Islet precursor cell (in vitro differentiated cells): Measurements from ENCODE around the gene ALS2CL.

ENCODE experiments used
- DNase-seq: peaks from one replicate; pipeline ENCODE4 v3.0.0-alpha.2; 2018

Gene ALS2CL

DNA sequence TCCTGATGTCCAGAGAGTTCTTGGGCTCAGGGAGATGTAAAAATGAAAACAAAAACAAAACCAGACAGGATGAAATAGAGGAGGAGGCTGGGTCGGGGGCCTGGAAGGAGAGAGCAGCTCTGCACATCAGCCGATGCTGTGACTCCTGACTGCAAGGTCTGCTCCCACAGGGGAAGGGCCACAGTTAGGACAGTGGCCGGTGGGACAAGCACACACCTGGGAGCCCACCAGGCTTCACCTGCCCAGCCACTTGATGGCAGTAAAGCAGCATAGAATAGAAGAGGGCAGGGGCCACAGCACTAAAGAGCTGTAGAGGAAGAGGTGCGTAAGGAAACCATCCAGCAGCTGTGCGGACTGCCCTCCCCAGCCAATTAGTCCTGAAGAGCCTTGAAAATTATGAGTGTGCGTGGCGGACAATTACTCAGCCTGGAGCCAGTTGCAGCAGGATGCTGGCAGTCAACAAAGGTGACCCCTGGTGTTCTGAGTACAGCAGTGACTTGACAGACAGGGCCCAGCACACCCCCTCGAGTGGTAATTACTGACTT is 29.8 kb downstream of the ALS2CL start:
- peak; percentile 75 for DNase-seq

DNA sequence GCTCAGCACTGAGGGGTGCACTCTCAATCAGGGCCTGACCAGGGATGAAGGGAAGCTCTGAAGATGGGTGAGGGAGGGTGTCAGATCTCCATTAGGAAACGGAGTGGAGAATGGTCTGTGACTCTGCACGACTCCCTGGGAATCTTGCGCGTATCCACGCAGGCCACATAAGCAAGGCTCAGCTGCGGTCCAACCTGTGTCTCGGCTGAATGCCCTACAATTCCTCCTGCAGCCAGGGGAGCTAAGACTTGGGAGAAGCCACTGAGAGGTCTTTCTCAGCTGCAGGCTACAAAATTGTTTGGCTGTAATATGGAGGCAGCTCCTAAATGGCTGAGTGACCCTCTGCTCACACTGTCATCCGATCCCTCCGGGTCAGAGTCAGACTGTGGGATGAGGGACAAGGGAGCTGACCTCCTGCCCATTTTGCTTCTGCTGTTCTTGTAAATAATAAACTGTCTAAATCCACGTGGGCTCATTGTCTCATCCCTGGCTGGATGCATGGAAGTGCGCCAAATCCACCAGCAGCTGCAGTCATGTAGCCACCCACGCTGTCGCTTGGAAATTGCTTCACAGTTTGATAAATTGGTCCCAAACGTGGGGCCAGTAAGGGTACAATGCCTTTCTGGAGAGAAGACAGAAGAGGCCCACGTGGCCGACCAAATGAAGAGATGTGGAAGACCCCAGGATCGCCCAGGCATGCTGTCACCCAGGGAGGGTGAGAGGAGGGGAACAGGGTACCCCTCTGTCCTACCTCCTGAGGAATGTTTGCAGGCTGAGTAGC is 30.5 kb downstream of the ALS2CL start:
- DNase-seq, result peak; percentile 50

DNA sequence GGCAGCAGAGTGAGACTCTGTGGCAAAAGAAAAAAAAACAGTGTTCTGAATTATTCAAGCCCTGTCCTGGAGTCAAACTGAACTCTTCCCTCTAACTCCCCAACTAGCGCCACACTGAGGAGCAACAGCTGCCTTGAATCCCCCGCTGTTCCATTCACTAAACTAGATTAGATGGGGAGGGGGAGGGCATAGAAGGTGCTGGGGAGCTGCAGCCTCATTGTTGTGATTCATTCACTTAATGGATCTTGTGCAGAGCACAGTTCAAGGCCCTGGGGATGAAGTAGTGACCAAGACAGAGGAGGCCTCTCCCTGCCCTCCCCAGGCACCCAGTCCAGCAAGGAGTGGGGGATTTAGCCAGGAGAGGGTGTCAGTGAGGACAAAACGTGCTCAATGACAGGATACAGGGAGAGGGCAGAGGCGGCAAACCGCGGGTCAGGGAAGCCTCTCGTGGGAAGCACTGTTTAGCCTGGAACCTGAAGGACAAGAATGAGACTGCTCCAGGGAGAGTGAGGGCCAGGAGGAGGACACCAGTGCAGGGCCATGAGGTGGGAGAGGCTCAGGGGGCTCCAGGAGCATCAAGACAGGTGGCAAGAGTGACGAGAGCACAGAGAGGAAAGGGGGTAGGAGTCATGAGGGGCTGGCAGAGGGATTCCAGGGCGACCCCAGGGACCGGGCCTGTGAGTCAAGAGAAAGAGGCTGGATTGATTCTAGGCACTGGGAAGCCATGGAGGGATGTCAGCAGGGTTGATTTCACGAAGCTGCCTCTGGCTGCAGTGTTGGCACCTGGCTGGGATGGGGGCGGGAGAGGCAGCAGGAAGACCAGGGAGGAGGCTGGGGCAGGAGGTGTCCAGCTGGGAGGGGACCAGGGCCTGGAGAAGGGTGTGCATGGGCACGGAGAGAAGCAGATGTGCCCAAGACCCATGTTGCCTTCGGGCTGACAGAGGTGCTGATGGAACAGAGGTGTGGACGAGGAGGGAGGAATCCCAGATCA is 31.4 kb downstream of the ALS2CL start:
- peak; percentile 47 for DNase-seq

- peak; percentile 49 for DNase-seq
These were observed 32.6 kb downstream of the ALS2CL start for GRCh38 chr3:46660543-46661523.

- peak; percentile 51 for DNase-seq
These were observed 33.5 kb downstream of the ALS2CL start for GRCh38 chr3:46660003-46660402.

DNA sequence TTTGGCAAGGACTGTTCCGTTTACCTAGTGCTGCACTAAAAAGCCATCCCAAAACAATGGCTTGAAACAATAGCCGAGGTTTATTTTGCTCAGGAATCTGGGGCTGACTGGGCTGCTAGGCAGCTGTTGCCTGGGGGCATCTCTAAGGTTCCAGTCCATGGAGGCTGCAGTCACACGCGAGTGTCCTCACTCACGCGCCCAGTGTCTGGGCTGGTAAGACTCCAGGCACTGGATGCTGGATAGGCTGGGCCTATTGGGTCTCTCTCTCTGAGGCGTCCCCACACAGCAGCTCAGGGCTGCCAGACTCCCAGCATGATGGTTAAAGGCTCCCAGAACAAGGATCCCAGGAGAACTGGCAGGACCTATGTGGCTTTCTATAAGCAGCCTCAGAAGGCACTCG is 34.2 kb downstream of the ALS2CL start:
- DNase-seq, result peak; percentile 85

DNA sequence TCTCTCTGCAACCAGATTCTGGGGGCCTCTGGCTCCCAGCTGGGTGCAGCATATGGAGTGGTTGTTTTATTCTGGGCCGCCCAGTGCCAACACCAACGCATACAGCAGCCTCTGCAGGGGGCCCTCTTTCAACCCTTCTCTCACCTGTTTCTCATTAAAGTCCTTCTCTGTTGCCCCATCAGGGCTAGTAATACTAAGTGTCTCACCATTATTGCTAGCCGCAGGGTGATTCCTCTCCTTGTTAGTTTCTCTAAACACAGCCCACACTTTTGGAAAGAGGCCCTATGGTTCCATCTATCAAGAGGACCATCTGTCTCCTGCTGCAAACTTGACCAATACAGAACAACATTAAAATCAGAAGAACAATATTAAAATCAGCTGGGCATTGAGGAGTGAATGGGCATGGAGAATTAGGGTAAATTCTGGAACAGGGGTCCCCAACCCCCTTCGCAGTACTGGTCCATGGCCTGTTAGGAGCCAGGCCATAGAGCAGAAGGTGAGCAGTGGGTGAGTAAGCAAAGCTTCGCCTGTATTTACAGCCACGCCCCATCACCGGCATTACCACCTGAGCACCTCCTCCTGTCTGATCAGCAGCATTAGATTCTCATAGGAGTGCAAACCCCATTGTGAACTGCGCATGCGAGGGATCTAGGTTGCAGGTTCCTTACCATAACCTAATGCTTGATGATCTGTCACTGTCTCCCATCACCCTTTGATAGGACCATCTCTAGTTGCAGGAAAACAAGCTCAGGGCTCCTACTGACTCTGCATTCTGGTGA is 36.5 kb downstream of the ALS2CL start:
- DNase-seq, result peak; percentile 25

- DNase-seq, result no peak
These were observed 38.2 kb downstream of the ALS2CL start for GRCh38 chr3:46655271-46655670.

DNA sequence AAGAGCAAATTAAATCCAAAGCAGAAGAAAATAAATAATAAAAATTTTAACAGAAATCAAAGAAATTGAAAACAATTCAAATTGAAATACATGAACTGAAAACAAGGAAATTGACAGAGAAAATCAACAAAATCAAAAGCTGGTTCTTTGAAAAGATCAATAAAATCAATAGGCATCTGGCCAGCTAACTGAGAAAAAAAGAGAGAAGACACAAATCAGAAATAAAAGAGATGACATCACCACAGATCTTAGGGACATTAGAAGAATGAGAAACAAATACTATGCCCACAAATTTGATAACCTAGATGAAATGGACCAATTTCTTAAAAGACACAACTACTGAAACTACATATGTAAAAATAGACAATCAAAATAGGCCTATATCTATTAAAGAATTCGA is 42.4 kb downstream of the ALS2CL start:
- no peak for DNase-seq

- DNase-seq, result peak; percentile 34
These were observed 44.0 kb downstream of the ALS2CL start for GRCh38 chr3:46649436-46649835.

GRCh38 chr3:46648096-46648495 is 45.4 kb downstream of the ALS2CL start:
- DNase-seq, result no peak

DNA sequence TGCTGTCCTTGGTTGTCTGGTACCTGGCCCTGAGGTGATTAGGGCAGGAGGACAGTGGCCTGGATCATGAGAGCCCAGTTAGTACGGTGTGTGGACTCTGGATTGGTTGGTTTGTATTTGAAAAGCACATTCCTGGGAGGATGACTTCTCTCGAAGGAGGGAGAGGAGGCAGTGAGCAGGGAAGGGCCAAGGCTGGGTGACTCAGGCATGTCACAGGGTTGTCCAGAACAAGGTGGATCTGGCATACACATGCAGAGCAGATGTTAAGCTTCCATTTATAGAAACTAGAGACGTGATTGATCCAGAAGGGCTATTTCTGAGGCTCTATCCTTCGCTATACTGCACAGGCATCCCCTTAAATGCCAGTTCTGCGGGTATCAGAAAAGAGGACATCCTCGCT is 46.8 kb downstream of the ALS2CL start:
- DNase-seq, result no peak

GRCh38 chr3:46643701-46644100 is 49.8 kb downstream of the ALS2CL start:
- no peak for DNase-seq

- no peak for DNase-seq
These were observed 50.5 kb downstream of the ALS2CL start for GRCh38 chr3:46642971-46643370.

- DNase-seq, result no peak
These were observed 52.6 kb downstream of the ALS2CL start for GRCh38 chr3:46640927-46641326.

GRCh38 chr3:46639221-46639620 is 54.3 kb downstream of the ALS2CL start:
- no peak for DNase-seq

DNA sequence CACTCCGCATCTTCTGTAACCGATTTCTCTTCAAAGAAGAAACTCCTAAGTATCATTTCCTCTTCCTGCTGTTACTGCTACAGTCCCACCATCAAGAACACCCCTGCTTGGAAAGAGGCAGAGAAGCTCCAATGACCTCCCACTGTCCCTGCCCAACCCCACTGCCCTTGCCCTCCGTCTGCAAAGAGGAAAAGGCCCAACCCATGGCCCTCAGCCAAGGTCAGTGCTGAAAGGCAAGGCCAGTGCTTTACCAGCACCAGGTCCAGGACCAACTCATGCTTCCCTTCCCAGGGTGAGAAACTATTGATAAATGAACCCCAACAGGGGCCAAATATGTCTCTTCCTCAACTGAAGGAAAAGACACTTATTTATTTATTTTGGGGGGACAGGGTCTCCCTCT is 58.6 kb downstream of the ALS2CL start:
- no peak for DNase-seq

- DNase-seq, result no peak
These were observed 60.7 kb downstream of the ALS2CL start for GRCh38 chr3:46632792-46633191.

- DNase-seq, result peak; percentile 94
These were observed 63.6 kb downstream of the ALS2CL start for GRCh38 chr3:46629551-46630517.

GRCh38 chr3:46628901-46629369 is 64.5 kb downstream of the ALS2CL start:
- no peak for DNase-seq
